OCI-LY3 (cell line): Measurements from ENCODE around the gene FOXD2.

Experiments used
- CTCF ChIP-seq: fragments of 200-600, 300-600 bp; sonication (generic); IDR thresholded peaks from 2 replicates; pipeline ENCODE4 v1.5.1; 2014; ENCODE audit warnings: antibody characterized with exemption, low read length, low read depth
- EZH2phosphoT487 ChIP-seq: fragments of 200-600 bp; shearing (Covaris generic); IDR thresholded peaks from 2 replicates; pipeline ENCODE4 v1.6.1; 2018; ENCODE audit warnings: antibody characterized with exemption, mixed run types, low read depth

- TF ChIP-seq CTCF (no peak), EZH2phosphoT487 (no peak)
These were observed 19.0 kb upstream of the FOXD2 start for GRCh38 chr1:47418681-47419325.
